HFF-Myc (cell line): Measurements from ENCODE around the gene IDS.
"Not testable (repeated sequence)": the region's sequence is repeated elsewhere in the genome, so short reads cannot be mapped to it uniquely, and the experiment has no call there.

Experiments
- DNase-seq: peaks from one replicate; pipeline ENCODE4 v3.0.0-alpha.2; 2011; ENCODE audit warnings: low read depth; ENCODE audit errors: extremely low read depth
- H3K4me3 ChIP-seq: replicated peaks from 2 replicates; pipeline ENCODE4 v1.5.1; 2011; ENCODE audit warnings: low read depth, mild to moderate bottlenecking, control low read depth, low read length
- CTCF ChIP-seq: IDR thresholded peaks from 2 replicates; pipeline ENCODE4 v1.5.1; 2012; ENCODE audit warnings: mild to moderate bottlenecking, low read depth, low read length, control low read depth; ENCODE audit errors: missing control alignments

The IDS gene

GRCh38 chrX:149528381-149528780, 23.3 kb upstream of the IDS start:
- no peak for DNase-seq
- no peak overlapping the region for H3K4me3 ChIP-seq
- TF ChIP-seq CTCF, result no peak

GRCh38 chrX:149527705-149528104, 22.6 kb upstream of the IDS start:
- TF ChIP-seq CTCF, result peak; percentile 34
- no peak overlapping the region for H3K4me3 ChIP-seq
- no peak for DNase-seq

GRCh38 chrX:149526318-149527033, 21.4 kb upstream of the IDS start:
- not testable (repeated sequence) for H3K4me3 ChIP-seq, DNase-seq

GRCh38 chrX:149525903-149526302, 20.8 kb upstream of the IDS start:
- DNase-seq, H3K4me3 ChIP-seq: not testable (repeated sequence)

- not testable (repeated sequence) for H3K4me3 ChIP-seq, DNase-seq
Observed at GRCh38 chrX:149525389-149525788, 20.3 kb upstream of the IDS start.

- DNase-seq, result no peak
- H3K4me3 ChIP-seq, result no peak overlapping the region
- TF ChIP-seq CTCF, result no peak
Observed at GRCh38 chrX:149522916-149523315, 17.8 kb upstream of the IDS start.

- TF ChIP-seq CTCF, result no peak
- no peak overlapping the region for H3K4me3 ChIP-seq
- DNase-seq, result no peak
Observed at GRCh38 chrX:149521438-149521837, 16.3 kb upstream of the IDS start.

- not testable (repeated sequence) for DNase-seq, H3K4me3 ChIP-seq
Observed at GRCh38 chrX:149520636-149521277, 15.7 kb upstream of the IDS start.

- H3K4me3 ChIP-seq, result no peak overlapping the region
- no peak for DNase-seq
- TF ChIP-seq CTCF, result no peak
Observed at GRCh38 chrX:149518236-149518635, 13.1 kb upstream of the IDS start.
